WTC11 (cell line): Measurements from ENCODE around the gene MYL11. TPM values are rescaled to one million over a fixed set of nuclear protein-coding genes. Genes with fewer than 3 reads are reported as not detected.

Experiments
- ATAC-seq: fragments of 200-7000 bp; cut with Tn5 transposase; 2 replicates; pipeline ENCODE4 v1.10.0; 2021; ENCODE audit warnings: mild to moderate bottlenecking, moderate library complexity
- CTCF ChIA-PET: fragments of 300-600 bp; sonication (Branson Sonifier 250); formaldehyde crosslinking; loops from one replicate; lab custom pipeline; 2021; ENCODE audit warnings: antibody characterized with exemption; lab: Charles Lee
- POLR2A ChIA-PET: fragments of 350-600 bp; sonication (Branson Sonifier 250); formaldehyde crosslinking; loops from one replicate; lab custom pipeline; 2021; ENCODE audit warnings: antibody characterized with exemption; lab: Charles Lee
- DNase-seq: peaks from one replicate; pipeline ENCODE4 v3.0.0; 2021; ENCODE audit warnings: low spot score
- H3K27ac Mint-ChIP-seq: 2 replicates; pipeline ENCODE4 v1.8.0; 2021; ENCODE audit warnings: mixed read lengths
- H3K27me3 Mint-ChIP-seq: 2 replicates; pipeline ENCODE4 v1.8.0; 2021; ENCODE audit warnings: low read depth, mild to moderate bottlenecking, moderate library complexity, mixed read lengths
- H3K36me3 Mint-ChIP-seq: 2 replicates; pipeline ENCODE4 v1.8.0; 2021; ENCODE audit warnings: mixed read lengths
- H3K4me1 Mint-ChIP-seq: 2 replicates; pipeline ENCODE4 v1.8.0; 2022; ENCODE audit warnings: mixed read lengths
- H3K4me3 Mint-ChIP-seq: 2 replicates; pipeline ENCODE4 v1.8.0; 2021; ENCODE audit warnings: mild to moderate bottlenecking, moderate library complexity, mixed read lengths
- H3K9me3 Mint-ChIP-seq: 2 replicates; pipeline ENCODE4 v1.8.0; 2021; ENCODE audit warnings: mixed read lengths
- AFF4 ChIP-seq: sonication (generic); formaldehyde crosslinking; IDR thresholded peaks from 2 replicates; pipeline ENCODE4 v1.8.1; 2023; ENCODE audit warnings: mild to moderate bottlenecking, missing genetic modification reagents, borderline replicate concordance
- ATF3 ChIP-seq: sonication (generic); formaldehyde crosslinking; conservative IDR thresholded peaks from 2 replicates; pipeline ENCODE4 v1.8.1; 2022; ENCODE audit warnings: mild to moderate bottlenecking, missing genetic modification reagents
- ATF6 ChIP-seq: sonication (generic); formaldehyde crosslinking; IDR thresholded peaks from 2 replicates; pipeline ENCODE4 v1.8.1; 2023; ENCODE audit warnings: mild to moderate bottlenecking, missing genetic modification reagents
- CBFB ChIP-seq: sonication (generic); formaldehyde crosslinking; IDR thresholded peaks from 2 replicates; pipeline ENCODE4 v1.8.1; 2022; ENCODE audit warnings: mild to moderate bottlenecking, low read depth, missing genetic modification reagents
- ERG ChIP-seq: fragments of 250-450 bp; sonication (Bioruptor Pico); IDR thresholded peaks from 2 replicates; pipeline ENCODE4 v1.8.0; 2021; ENCODE audit warnings: mild to moderate bottlenecking
- ESRRA ChIP-seq: sonication (generic); formaldehyde crosslinking; IDR thresholded peaks from 2 replicates; pipeline ENCODE4 v1.8.1; 2022; ENCODE audit warnings: mild to moderate bottlenecking, missing genetic modification reagents, borderline replicate concordance
- FOXJ3 ChIP-seq: sonication (generic); formaldehyde crosslinking; IDR thresholded peaks from 2 replicates; pipeline ENCODE4 v1.9.0; 2021; ENCODE audit warnings: missing genetic modification reagents, mild to moderate bottlenecking, borderline replicate concordance
- FOXP1 ChIP-seq: sonication (generic); formaldehyde crosslinking; IDR thresholded peaks from 2 replicates; pipeline ENCODE4 v1.8.0; 2022; ENCODE audit warnings: missing genetic modification reagents, mild to moderate bottlenecking, moderate library complexity, borderline replicate concordance
- FOXP4 ChIP-seq: sonication (generic); formaldehyde crosslinking; IDR thresholded peaks from 2 replicates; pipeline ENCODE4 v1.8.0; 2022; ENCODE audit warnings: mild to moderate bottlenecking, missing genetic modification reagents
- MAX ChIP-seq: sonication (generic); formaldehyde crosslinking; IDR thresholded peaks from 2 replicates; pipeline ENCODE4 v1.8.0; 2022; ENCODE audit warnings: mild to moderate bottlenecking, missing genetic modification reagents
- RORB ChIP-seq: fragments of 250-450 bp; sonication (Bioruptor Pico); IDR thresholded peaks from 2 replicates; pipeline ENCODE4 v1.9.0; 2021; ENCODE audit warnings: mild to moderate bottlenecking
- SOX15 ChIP-seq: fragments of 250-450 bp; sonication (Bioruptor Pico); IDR thresholded peaks from 2 replicates; pipeline ENCODE4 v1.9.0; 2021; ENCODE audit warnings: mild to moderate bottlenecking
- STAT6 ChIP-seq: sonication (generic); formaldehyde crosslinking; conservative IDR thresholded peaks from 2 replicates; pipeline ENCODE4 v1.8.1; 2023; ENCODE audit warnings: mild to moderate bottlenecking, low read depth, missing genetic modification reagents, moderate library complexity
- TCF7 ChIP-seq: sonication (generic); formaldehyde crosslinking; IDR thresholded peaks from 2 replicates; pipeline ENCODE4 v1.8.0; 2022; ENCODE audit warnings: mild to moderate bottlenecking, low read depth, missing genetic modification reagents, moderate library complexity
- ZNF121 ChIP-seq: sonication (generic); formaldehyde crosslinking; IDR thresholded peaks from 2 replicates; pipeline ENCODE4 v1.8.0; 2023; ENCODE audit warnings: missing genetic modification reagents
- ZNF425 ChIP-seq: fragments of 250-450 bp; sonication (Bioruptor Pico); conservative IDR thresholded peaks from 2 replicates; pipeline ENCODE4 v1.9.0; 2021; ENCODE audit warnings: mild to moderate bottlenecking
- ZNF671 ChIP-seq: fragments of 250-450 bp; sonication (Bioruptor Pico); IDR thresholded peaks from 2 replicates; pipeline ENCODE4 v1.8.0; 2021; ENCODE audit warnings: mild to moderate bottlenecking
- ZSCAN18 ChIP-seq: fragments of 250-450 bp; sonication (Bioruptor Pico); IDR thresholded peaks from 2 replicates; pipeline ENCODE4 v2.1.2; 2022; ENCODE audit warnings: mild to moderate bottlenecking, moderate library complexity
- total RNA-seq: library from RNA; stranded (reverse); gene quantifications from 3 replicates; pipeline ENCODE4 v1.2.3, GENCODE V29; 2021

Gene MYL11
- total RNA-seq, 1 experiment from 2014 or later, result 1.3 TPM

- ATAC-seq (no peak), DNase-seq (no peak)
- no peak overlapping the region for H3K27ac Mint-ChIP-seq
- ChIA-PET CTCF (interaction anchor here (1.5 kb wide), 1 partner anchor 54 kb away, joined by 4 read pairs; the partner anchor contains the start of gene DCTPP1), POLR2A (interaction anchor here (0.8 kb wide), 1 partner anchor 33 kb away, joined by 3 read pairs; no protein-coding TSS in a partner anchor)
- H3K36me3 Mint-ChIP-seq, result 0 out of 2 replicates have a peak, but pooled peaks cover 2% of the 10 kb centered on the region
- no peak overlapping the region for H3K4me3 Mint-ChIP-seq
- peaks cover 24% of the 10 kb centered on the region for H3K4me1 Mint-ChIP-seq
- H3K9me3 Mint-ChIP-seq, result no peaks in the 10 kb centered on the region
- H3K27me3 Mint-ChIP-seq, result peaks cover 3% of the 10 kb centered on the region; the same call in 1 of the 2 replicates
- TF ChIP-seq ATF3, result no peak
- no peak for TF ChIP-seq ZNF671 (CRISPR knock-in tag)
- TF ChIP-seq FOXJ3 (CRISPR knock-in tag), result no peak
- no peak for TF ChIP-seq MAX (CRISPR knock-in tag)
- TF ChIP-seq ZSCAN18 (CRISPR knock-in tag), result no peak
- TF ChIP-seq ZNF425 (CRISPR knock-in tag), result no peak
- no peak for TF ChIP-seq FOXP4 (CRISPR knock-in tag)
- no peak for TF ChIP-seq ZNF121 (CRISPR knock-in tag)
- no peak for TF ChIP-seq CBFB (CRISPR knock-in tag)
- TF ChIP-seq ERG (CRISPR knock-in tag), result no peak
- TF ChIP-seq SOX15 (CRISPR knock-in tag), result no peak
- no peak for TF ChIP-seq ESRRA (CRISPR knock-in tag)
- no peak for TF ChIP-seq ATF6 (CRISPR knock-in tag)
- TF ChIP-seq FOXP1 (CRISPR knock-in tag), result no peak
- no peak for TF ChIP-seq TCF7 (CRISPR knock-in tag)
- no peak for TF ChIP-seq AFF4
- TF ChIP-seq STAT6 (CRISPR knock-in tag), result no peak
- TF ChIP-seq RORB, result no peak
Observed at GRCh38 chr16:30375864-30376263, 1.3 kb downstream of the MYL11 start.
